ENCODE results near the gene MCEMP1.

DNA sequence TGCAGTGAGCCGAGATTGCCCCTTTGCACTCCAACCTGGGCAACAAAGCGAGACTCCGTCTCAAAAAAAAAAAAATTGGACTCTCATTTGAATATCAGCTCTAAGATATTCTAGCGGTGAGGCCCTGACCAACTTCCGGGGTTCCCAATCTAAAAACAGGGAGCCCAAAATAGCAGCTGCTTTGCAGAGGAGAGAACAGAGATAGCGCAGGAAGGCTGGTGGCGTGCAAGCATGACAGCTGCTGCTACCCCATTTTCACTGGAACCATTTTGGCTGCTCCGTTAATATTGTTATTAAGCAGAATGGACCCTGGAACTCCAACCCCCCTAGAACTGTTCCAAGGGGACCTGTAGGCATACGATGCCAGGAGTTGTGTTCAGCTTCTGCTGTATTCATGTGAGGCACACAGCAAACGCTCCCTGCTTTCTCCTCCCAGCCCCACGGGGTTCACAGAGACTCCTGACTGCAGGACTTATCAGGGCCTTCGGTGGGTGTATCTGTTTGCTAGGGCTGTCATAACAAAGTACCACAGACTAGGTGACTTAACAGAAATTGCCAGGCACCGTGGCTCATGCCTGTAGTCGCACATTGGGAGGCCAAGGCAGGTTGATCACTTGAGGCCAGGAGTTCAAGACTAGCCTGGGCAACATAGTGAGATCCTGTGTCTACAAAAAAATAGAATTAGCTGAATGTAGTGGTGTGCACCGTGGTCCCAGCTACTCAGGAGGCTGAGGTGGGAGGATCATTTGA lies 28.4 kb upstream of the MCEMP1 start:
- TF ChIP-seq, protein P1, sequence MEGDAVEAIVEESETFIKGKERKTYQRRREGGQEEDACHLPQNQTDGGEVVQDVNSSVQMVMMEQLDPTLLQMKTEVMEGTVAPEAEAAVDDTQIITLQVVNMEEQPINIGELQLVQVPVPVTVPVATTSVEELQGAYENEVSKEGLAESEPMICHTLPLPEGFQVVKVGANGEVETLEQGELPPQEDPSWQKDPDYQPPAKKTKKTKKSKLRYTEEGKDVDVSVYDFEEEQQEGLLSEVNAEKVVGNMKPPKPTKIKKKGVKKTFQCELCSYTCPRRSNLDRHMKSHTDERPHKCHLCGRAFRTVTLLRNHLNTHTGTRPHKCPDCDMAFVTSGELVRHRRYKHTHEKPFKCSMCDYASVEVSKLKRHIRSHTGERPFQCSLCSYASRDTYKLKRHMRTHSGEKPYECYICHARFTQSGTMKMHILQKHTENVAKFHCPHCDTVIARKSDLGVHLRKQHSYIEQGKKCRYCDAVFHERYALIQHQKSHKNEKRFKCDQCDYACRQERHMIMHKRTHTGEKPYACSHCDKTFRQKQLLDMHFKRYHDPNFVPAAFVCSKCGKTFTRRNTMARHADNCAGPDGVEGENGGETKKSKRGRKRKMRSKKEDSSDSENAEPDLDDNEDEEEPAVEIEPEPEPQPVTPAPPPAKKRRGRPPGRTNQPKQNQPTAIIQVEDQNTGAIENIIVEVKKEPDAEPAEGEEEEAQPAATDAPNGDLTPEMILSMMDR (IDR thresholded peaks at IDR 0.05) = no peak
- no peak for TF ChIP-seq POLR2A (IDR thresholded peaks at IDR 0.05)
